ENCODE results near the gene AQP12B. TPM values are rescaled to one million over a fixed set of nuclear protein-coding genes. Genes with fewer than 3 reads are reported as not detected.

AQP12B gene
- total and polyA plus RNA-seq, 11 donors = not detected

DNA sequence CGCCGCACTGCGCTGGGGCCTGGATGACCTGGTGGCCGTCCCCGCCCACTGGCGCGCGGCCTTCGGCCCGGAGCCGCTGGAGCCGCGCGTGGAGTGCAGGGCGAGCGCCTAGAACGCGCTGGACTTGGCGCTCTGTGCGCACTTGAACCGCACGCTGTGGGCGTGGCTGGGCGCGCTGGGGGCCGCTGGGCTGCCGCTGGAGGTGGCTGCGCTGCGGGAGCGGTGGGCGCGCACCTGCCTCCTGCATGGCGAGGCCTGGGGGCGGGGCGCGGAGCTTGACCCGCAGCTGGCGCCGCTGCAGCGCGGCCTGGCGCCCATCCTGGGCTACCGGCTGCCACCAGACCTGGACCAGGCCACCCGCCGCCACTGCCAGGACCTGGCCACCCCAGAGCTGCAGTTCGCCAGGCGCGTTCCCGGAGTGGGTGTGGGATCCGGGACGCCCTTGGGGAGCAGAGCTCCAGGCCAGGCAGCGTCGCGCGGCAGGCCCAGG, 9.9 kb downstream of the AQP12B start:
- H3K4me3 ChIP-seq = peak overlapping the region in 2 of 12 donors; percentile 22 to 39
- no peaks in the 10 kb centered on the region for H3K9me3 ChIP-seq
- ATAC-seq (peak in 1 of 4 donors; percentile 28), DNase-seq (peak in 1 of 5 donors; percentile 39)
- 7 to 13% (median 8%) methylated on average over 30 to 55 of the region's 55 CpGs for WGBS, 4 donors
- peaks cover 0 to 9% (median 0%) of the 10 kb centered on the region in 12 donors for H3K4me1 ChIP-seq
- intact Hi-C loops (cut with DNase I) = no loop called here
- no peak overlapping the region for H3K27ac ChIP-seq
- H3K27me3 ChIP-seq = peaks cover 0 to 24% (median 9%) of the 10 kb centered on the region in 9 donors
- no peaks in the 10 kb centered on the region for H3K36me3 ChIP-seq
- TF ChIP-seq, protein P1, sequence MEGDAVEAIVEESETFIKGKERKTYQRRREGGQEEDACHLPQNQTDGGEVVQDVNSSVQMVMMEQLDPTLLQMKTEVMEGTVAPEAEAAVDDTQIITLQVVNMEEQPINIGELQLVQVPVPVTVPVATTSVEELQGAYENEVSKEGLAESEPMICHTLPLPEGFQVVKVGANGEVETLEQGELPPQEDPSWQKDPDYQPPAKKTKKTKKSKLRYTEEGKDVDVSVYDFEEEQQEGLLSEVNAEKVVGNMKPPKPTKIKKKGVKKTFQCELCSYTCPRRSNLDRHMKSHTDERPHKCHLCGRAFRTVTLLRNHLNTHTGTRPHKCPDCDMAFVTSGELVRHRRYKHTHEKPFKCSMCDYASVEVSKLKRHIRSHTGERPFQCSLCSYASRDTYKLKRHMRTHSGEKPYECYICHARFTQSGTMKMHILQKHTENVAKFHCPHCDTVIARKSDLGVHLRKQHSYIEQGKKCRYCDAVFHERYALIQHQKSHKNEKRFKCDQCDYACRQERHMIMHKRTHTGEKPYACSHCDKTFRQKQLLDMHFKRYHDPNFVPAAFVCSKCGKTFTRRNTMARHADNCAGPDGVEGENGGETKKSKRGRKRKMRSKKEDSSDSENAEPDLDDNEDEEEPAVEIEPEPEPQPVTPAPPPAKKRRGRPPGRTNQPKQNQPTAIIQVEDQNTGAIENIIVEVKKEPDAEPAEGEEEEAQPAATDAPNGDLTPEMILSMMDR (IDR thresholded peaks at IDR 0.05) = no peak
- TF ChIP-seq POLR2A (IDR thresholded peaks at IDR 0.05) = no peak

DNA sequence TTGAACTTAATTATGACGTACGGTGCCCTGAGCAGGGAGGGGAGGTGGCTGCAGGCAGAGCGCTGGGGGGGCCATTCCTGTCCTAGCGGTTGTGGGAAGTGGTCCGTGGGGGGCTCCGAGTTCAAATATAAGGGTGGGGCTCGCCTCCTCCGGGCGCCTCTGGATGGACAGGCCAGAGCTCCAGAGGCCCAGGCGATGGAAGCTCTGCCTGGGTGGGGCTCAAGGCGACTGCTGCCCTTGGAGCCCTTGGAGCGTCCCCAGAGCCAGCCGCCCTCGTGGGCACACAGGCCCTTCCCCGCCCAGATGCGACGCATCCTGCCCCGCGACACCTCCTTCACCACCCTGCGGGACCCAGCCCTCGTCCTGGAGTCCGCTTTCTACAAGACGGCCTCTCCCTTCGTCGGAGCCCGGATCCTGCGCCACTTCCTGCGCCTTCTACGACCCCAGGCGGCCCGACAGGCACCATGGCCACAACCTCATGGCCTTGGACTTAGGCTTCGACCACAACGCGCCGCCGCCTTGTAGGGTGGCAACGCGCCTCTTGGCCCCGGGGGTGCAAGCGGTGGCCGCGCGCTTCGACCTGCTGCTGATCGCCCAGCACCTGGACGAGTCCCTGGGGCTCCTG, 10.5 kb downstream of the AQP12B start:
- Histone ChIP-seq H3K9me3 (no peaks in the 10 kb centered on the region), H3K27ac (no peak overlapping the region), H3K27me3 (peaks cover 0 to 30% (median 9%) of the 10 kb centered on the region in 9 donors), H3K4me3 (peak overlapping the region in 2 of 12 donors; percentile 22 to 39), H3K36me3 (no peaks in the 10 kb centered on the region), H3K4me1 (peaks cover 0 to 9% (median 0%) of the 10 kb centered on the region in 12 donors)
- DNase-seq = no peak
- intact Hi-C loops (cut with DNase I) = no loop called here
- no peak for ATAC-seq
- WGBS, 4 donors = 40 to 72% (median 47%) methylated on average over 31 to 46 of the region's 46 CpGs
- TF ChIP-seq POLR2A (IDR thresholded peaks at IDR 0.05) = no peak
- TF ChIP-seq, protein P1 (IDR thresholded peaks at IDR 0.05) = no peak

DNA sequence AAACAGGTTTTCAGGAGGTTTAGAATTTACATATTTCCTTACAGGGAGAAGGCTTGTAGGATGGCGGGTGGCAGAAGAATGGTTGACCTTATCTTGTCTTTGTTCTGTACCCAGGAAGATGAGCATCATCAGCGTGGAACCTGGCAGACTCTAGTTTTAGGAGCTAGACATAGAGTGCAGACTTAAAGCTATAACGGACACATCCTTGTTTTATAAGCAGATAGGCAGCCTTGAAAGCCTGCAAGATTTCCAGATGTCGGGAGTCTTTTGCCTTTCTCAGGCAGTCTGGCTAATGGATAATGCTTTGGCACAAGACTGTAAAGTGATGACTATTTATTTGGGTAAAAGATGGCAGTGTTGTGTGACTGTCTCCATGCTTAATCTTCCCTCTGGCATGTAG, 11.7 kb downstream of the AQP12B start:
- ATAC-seq = no peak
- WGBS, 4 donors = 74 to 81% (median 77%) methylated on average over 4 of the region's 4 CpGs
- no peak for DNase-seq
- intact Hi-C loops (cut with DNase I) = no loop called here
- Histone ChIP-seq H3K9me3 (no peaks in the 10 kb centered on the region), H3K27ac (no peak overlapping the region), H3K4me1 (peaks cover 0 to 9% (median 0%) of the 10 kb centered on the region in 12 donors), H3K4me3 (no peak overlapping the region), H3K36me3 (no peaks in the 10 kb centered on the region), H3K27me3 (peaks cover 0 to 36% (median 9%) of the 10 kb centered on the region in 9 donors)
- TF ChIP-seq POLR2A (IDR thresholded peaks at IDR 0.05) = no peak
- TF ChIP-seq, protein P1 (IDR thresholded peaks at IDR 0.05) = no peak

DNA sequence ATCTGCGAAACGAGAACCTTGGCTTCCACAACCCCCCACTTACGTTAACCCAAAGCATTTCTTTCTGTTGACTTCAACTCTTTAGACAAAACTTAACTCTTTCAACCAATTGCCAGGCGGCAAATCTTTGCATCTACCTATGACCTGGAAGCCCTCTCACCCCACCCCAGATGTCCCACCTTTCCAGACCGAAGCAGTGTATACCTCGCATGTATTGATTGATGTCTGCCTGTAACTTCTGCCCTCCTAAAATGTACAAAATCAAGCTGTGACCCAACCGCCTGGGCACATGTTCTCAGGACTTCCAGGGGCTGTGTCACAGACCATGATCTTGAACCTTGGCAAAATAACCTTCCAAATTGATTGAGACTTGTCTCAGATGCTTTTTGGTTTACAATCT, 12.3 kb downstream of the AQP12B start:
- Histone ChIP-seq H3K36me3 (no peaks in the 10 kb centered on the region), H3K9me3 (peaks cover 0 to 5% (median 0%) of the 10 kb centered on the region in 12 donors), H3K4me3 (no peak overlapping the region), H3K27me3 (peaks cover 0 to 35% (median 9%) of the 10 kb centered on the region in 9 donors), H3K4me1 (peaks cover 0 to 9% (median 0%) of the 10 kb centered on the region in 12 donors), H3K27ac (no peak overlapping the region)
- no peak for DNase-seq
- intact Hi-C loops (cut with DNase I) = no loop called here
- TF ChIP-seq POLR2A (IDR thresholded peaks at IDR 0.05) = no peak
- TF ChIP-seq, protein P1 (IDR thresholded peaks at IDR 0.05) = no peak
- WGBS, 4 donors = 71 to 80% (median 77%) methylated on average over 7 of the region's 7 CpGs
- no peak for ATAC-seq

All from heart left ventricle (tissue), 16 donors.